Activated naive CD4-positive, alpha-beta T cell treated with anti-CD3 and anti-CD28 coated beads, Interleukin-2, amount 10 ng/mL, durations not matched to agents 7 days and 5 days (primary cell): ENCODE results near the gene MLXIPL.
A peak's percentile ranks its signal among the peaks of the same experiment; 100 is the strongest.
"Not testable (repeated sequence)": the region's sequence is repeated elsewhere in the genome, so short reads cannot be mapped to it uniquely, and the experiment has no call there.

Source experiments
- CTCF ChIA-PET: fragments of 350-600 bp; sonication (Branson Sonifier 250); formaldehyde crosslinking; loops from one replicate; lab custom pipeline; 2021; ENCODE audit warnings: antibody characterized with exemption; lab: Charles Lee
- DNase-seq: peaks from one replicate; pipeline ENCODE4 v3.0.0-alpha.2; 2020
- H3K27ac Mint-ChIP-seq: one replicate; pipeline ENCODE4 v1.8.0; 2021; ENCODE audit warnings: mild to moderate bottlenecking, moderate library complexity, mixed read lengths
- H3K27me3 Mint-ChIP-seq: one replicate; pipeline ENCODE4 v1.8.0; 2021; ENCODE audit warnings: mild to moderate bottlenecking, mixed read lengths
- H3K36me3 Mint-ChIP-seq: one replicate; pipeline ENCODE4 v1.8.0; 2021; ENCODE audit warnings: mixed read lengths
- H3K4me1 Mint-ChIP-seq: one replicate; pipeline ENCODE4 v1.8.0; 2021; ENCODE audit warnings: mixed read lengths
- H3K4me3 Mint-ChIP-seq: one replicate; pipeline ENCODE4 v1.8.0; 2021; ENCODE audit warnings: mild to moderate bottlenecking, moderate library complexity, mixed read lengths
- H3K9me3 Mint-ChIP-seq: one replicate; pipeline ENCODE4 v1.8.0; 2021; ENCODE audit warnings: mixed read lengths

The MLXIPL gene, protein sequence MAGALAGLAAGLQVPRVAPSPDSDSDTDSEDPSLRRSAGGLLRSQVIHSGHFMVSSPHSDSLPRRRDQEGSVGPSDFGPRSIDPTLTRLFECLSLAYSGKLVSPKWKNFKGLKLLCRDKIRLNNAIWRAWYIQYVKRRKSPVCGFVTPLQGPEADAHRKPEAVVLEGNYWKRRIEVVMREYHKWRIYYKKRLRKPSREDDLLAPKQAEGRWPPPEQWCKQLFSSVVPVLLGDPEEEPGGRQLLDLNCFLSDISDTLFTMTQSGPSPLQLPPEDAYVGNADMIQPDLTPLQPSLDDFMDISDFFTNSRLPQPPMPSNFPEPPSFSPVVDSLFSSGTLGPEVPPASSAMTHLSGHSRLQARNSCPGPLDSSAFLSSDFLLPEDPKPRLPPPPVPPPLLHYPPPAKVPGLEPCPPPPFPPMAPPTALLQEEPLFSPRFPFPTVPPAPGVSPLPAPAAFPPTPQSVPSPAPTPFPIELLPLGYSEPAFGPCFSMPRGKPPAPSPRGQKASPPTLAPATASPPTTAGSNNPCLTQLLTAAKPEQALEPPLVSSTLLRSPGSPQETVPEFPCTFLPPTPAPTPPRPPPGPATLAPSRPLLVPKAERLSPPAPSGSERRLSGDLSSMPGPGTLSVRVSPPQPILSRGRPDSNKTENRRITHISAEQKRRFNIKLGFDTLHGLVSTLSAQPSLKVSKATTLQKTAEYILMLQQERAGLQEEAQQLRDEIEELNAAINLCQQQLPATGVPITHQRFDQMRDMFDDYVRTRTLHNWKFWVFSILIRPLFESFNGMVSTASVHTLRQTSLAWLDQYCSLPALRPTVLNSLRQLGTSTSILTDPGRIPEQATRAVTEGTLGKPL

DNA sequence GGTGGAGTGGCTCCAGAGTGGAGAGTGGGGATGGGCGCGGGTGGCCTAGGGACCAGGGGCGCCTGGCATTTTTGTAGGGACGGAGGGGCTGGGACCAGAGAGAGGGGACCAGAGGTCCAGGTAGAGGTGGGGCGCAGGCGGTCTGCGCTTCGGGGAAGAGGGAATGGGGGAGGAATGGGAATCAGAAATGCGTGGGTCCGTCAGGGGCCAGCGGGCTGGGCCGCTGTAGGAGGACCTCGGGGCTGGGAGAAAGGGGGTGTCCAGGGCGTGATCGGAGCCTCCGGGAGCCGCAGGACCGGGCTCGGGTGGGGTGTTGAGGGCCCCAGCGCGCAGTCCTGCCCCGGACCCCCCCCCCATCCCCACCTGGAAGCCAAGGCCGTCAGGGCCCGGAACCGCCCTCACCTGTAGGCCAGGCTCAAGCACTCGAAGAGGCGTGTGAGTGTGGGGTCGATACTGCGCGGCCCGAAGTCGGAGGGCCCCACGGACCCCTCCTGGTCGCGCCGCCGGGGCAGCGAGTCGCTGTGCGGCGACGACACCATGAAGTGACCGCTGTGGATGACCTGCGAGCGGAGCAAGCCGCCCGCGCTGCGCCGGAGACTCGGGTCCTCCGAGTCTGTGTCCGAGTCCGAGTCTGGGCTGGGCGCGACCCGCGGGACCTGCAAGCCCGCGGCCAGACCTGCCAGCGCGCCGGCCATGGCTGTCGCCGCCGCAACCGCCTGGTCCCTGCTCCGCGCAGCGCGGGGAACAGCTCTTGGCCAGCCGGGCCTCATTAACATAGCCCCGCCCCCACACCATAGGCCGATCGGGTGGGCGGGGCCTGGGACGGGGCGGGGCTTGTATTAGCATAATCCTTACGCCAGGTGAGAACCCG, at the start of gene MLXIPL:
Gene MLXIPL, minus strand, starts transcription at position 725 of the 871 bp plus-strand sequence. Its CDS starts 30 bp downstream, at position 695.
- H3K4me3 Mint-ChIP-seq = no peak within 1 kb of the TSS
- peaks cover 95% of the 10 kb centered on the region for H3K27me3 Mint-ChIP-seq
- H3K27ac Mint-ChIP-seq = no peak within 1 kb of the TSS
- DNase-seq = peak; percentile 75
- no peaks in the 10 kb centered on the region for H3K36me3 Mint-ChIP-seq
- CTCF ChIA-PET = interaction anchor here (1.1 to 1.8 kb wide), 3 partner anchors 16 to 111 kb away, joined by 3 to 4 read pairs (median 3); no protein-coding TSS in a partner anchor
- peaks cover 4% of the 10 kb centered on the region for H3K4me1 Mint-ChIP-seq
- no peaks in the 10 kb centered on the region for H3K9me3 Mint-ChIP-seq

DNA sequence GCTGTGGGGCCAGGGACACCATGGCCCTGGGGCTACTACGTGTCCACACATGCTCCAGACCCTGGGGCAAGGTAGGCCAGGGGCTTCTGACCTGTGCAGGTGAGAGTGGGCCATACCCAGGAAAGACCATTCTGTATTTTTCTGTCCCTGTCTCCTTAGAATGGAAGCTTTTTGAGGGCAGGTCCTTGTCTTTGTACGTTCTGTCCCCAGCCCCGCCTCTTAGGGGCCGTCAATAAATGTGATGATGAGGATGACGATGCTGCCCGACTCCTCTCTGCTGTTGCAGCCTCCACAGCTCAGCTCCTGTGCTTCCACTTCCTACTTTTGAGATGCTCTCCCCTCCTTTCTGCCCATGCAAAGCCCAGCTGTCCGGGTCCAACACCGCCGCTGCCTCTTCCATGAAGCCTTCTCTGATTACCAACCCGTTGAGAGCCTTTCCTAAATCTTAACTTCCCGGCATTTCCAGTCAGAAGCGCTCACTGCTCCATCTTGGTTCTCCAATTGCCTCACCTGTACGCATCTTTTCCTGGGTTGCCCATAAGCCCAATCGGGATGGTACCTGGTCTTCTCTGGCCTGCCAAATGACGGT, 47.6 kb upstream of the MLXIPL start:
- peaks cover 9% of the 10 kb centered on the region for H3K4me1 Mint-ChIP-seq
- CTCF ChIA-PET = no interaction called here
- no peak overlapping the region for H3K4me3 Mint-ChIP-seq
- no peak overlapping the region for H3K27ac Mint-ChIP-seq
- H3K9me3 Mint-ChIP-seq = no peaks in the 10 kb centered on the region
- DNase-seq = no peak
- H3K36me3 Mint-ChIP-seq = no peaks in the 10 kb centered on the region
- peaks cover 62% of the 10 kb centered on the region for H3K27me3 Mint-ChIP-seq

DNA sequence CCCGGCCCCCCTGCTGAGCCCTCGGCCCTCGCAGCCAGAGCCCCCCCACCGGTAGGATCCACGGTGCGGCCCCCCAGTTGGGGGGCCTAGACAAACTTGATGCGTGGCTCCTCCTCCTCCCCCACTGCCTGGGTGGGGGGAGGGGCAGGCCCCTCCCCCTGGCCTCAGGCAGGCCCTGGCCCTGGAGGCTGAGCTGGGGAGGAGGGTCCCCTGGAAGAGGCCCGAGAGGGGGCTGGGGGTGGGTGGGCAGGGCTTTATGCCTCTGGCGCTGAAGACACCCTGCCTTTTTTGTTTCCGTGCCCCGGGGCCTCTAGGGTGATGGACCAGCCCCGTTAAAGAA, 47.0 kb upstream of the MLXIPL start:
- Mint-ChIP-seq H3K4me3 (no peak overlapping the region), H3K27me3 (peaks cover 65% of the 10 kb centered on the region), H3K27ac (no peak overlapping the region), H3K36me3 (no peaks in the 10 kb centered on the region), H3K4me1 (peaks cover 9% of the 10 kb centered on the region), H3K9me3 (no peaks in the 10 kb centered on the region)
- no peak for DNase-seq
- CTCF ChIA-PET = interaction anchor here (0.7 kb wide), 1 partner anchor 62 kb away, joined by 4 read pairs; no protein-coding TSS in a partner anchor

DNA sequence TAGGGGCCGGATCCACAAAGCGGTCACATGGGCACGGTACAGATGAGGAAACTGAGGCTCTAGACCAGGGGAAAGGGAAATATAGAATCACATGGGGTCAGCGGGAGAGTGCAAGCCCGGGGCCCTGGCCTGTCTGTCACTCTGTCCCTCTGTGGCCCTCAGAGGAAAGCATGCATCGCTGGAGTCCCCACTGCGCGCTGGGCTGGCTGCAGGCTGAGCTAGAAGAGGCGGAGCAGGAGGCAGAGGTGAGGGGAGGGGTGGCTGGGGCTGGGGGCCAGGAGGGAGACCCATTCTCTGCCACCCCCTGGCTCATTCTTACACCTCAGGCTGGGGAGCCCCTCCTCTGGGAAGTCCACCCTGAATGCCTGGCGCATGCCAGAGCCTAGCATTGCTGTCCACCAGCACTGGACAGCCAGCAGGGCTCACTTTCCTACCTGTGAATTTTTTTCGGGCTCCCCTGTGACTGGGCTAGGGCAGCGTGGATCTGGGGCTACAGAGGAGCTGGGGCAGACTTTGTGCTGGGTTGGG, 45.6 kb upstream of the MLXIPL start:
- H3K27ac Mint-ChIP-seq = no peak overlapping the region
- no peak for DNase-seq
- peaks cover 75% of the 10 kb centered on the region for H3K27me3 Mint-ChIP-seq
- CTCF ChIA-PET = interaction anchor here (1.4 to 2.6 kb wide), 2 partner anchors 63 to 66 kb away, joined by 4 to 6 read pairs; no protein-coding TSS in a partner anchor
- H3K36me3 Mint-ChIP-seq = no peaks in the 10 kb centered on the region
- no peak overlapping the region for H3K4me3 Mint-ChIP-seq
- H3K4me1 Mint-ChIP-seq = peaks cover 11% of the 10 kb centered on the region
- no peaks in the 10 kb centered on the region for H3K9me3 Mint-ChIP-seq

DNA sequence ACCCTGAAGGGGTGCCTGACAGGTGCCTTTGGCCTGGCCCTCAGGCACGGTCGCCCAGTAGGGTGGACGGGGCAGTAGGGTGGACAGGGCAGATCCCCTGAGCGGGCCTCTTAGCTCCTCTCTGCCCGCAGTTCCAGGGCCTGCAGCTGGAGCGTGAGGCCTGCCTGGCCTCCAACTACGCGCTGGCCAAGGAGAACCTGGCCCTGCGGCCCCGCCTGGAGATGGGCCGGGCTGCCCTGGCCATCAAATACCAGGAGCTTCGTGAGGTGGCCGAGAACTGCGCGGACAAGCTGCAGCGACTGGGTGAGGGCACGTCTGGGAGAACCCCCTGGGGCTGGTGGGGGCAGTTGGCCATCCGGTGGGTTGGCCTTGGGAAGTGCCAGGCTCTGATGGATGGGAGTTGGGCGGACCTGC, 45.0 kb upstream of the MLXIPL start:
- no peaks in the 10 kb centered on the region for H3K36me3 Mint-ChIP-seq
- CTCF ChIA-PET = interaction anchor here (1.4 to 2.6 kb wide), 2 partner anchors 62 to 65 kb away, joined by 4 to 6 read pairs; no protein-coding TSS in a partner anchor
- H3K27ac Mint-ChIP-seq = no peak overlapping the region
- no peaks in the 10 kb centered on the region for H3K9me3 Mint-ChIP-seq
- DNase-seq = no peak
- H3K4me1 Mint-ChIP-seq = peaks cover 11% of the 10 kb centered on the region
- H3K4me3 Mint-ChIP-seq = no peak overlapping the region
- H3K27me3 Mint-ChIP-seq = peaks cover 75% of the 10 kb centered on the region

DNA sequence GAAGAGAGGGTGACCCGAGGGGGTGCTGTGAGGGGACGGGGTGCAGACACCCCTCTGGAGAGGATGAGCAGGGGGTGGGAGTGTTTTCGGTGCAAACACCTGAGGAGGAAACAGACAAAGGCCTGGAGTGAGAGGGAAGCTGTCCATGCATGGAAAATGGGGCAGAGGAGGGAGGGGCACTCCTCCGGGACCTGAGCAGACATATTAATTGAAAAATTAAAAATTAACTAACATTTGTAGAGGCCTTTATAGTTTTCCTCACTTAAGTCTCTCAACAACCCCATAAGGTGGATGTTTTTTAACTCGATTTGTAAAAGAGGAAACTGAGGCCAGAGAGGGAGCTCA, 44.5 kb upstream of the MLXIPL start:
- Mint-ChIP-seq H3K27me3 (peaks cover 78% of the 10 kb centered on the region), H3K27ac (no peak overlapping the region), H3K4me3 (peak overlapping the region; percentile 73), H3K9me3 (no peaks in the 10 kb centered on the region), H3K36me3 (no peaks in the 10 kb centered on the region), H3K4me1 (peaks cover 11% of the 10 kb centered on the region)
- CTCF ChIA-PET = interaction anchor here (1.4 to 2.6 kb wide), 2 partner anchors 62 to 65 kb away, joined by 4 to 6 read pairs; no protein-coding TSS in a partner anchor
- DNase-seq = no peak

DNA sequence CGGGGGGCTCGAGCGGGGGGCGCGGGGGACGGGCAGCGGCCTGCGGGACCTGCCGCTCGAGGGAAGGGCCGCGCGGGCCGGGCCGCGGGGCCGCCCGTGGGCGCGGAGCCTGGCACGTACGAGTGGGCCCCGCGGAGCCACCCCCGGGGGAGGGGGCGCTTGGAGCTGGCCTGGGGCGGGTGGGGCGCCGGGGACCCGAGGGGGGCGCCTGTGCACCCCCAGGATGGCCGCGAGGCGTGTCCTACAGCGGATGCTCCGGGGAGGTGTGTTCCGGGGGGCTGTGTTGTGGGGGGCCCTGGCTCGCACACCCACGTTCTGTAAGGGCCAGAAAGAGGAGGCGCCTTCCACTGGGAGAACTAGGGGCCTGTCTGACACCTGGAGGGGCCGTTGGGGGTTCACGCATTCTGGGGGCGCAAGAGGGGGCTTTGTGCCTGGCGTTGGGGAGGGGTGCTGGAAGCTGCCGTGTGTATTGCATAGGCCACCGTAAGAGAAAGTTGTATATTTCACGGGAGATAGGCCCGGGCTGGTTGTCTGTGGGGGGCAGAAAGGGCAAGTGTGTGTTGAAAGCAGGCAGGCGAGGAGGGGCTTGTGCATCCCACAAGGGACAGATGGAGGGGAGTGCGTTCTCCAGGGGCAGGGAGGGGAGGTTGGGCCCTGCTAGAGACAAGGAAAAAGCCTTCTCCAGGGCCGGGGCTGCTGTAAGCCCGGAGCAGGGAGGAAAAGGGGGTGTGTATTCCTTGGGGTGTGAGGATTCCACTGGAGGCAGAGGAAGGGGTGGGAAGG, 44.0 kb upstream of the MLXIPL start:
- Mint-ChIP-seq H3K27ac (no peak overlapping the region), H3K4me3 (peak overlapping the region; percentile 73), H3K4me1 (peaks cover 11% of the 10 kb centered on the region), H3K36me3 (no peaks in the 10 kb centered on the region), H3K27me3 (peaks cover 80% of the 10 kb centered on the region), H3K9me3 (peaks cover under 1% of the 10 kb centered on the region)
- CTCF ChIA-PET = interaction anchor here (1.0 to 2.6 kb wide), 2 partner anchors 61 to 64 kb away, joined by 6 to 8 read pairs; no protein-coding TSS in a partner anchor
- peak; percentile 42 for DNase-seq

DNA sequence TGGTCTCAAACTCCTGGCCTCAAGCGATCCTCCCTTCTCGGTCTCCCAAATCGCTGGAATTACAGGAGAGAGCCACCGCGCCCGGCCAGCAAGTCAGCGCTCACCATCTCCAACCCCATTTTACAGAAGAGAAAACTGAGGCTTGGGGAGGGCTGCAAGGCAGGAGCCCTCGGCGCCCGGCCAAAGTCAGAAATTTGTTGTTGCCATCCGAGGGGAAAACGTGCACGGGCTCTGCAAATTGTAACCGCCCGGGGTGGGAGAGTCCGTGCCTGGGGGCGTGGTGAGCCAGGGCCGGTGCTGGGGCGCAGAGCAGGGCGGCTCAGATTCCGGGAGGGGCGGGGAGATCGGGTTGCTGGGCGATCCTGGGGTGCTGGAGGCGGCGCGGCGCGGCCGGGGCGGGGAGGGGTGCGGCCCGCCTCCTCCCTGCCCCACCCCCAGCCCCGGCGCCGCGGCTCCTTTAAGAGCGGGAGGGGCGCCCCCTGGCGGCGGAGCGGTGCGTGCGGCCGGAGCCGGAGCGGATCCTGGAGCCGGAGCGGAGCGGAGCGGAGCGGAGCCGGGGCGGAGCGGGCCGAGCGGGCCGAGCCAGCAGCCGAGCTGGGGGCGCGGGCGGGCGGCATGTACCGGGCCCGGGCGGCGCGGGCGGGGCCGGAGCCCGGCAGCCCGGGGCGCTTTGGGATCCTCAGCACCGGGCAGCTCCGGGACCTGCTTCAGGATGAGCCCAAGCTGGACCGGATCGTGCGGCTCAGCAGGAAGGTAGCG, 43.2 kb upstream of the MLXIPL start, which contains the start of gene VPS37D:
Gene VPS37D, plus strand, starts transcription at position 488 of the 759 bp plus-strand sequence. Its CDS starts 128 bp downstream, at position 616.
- CTCF ChIA-PET = interaction anchor here (1.0 to 2.6 kb wide), 2 partner anchors 60 to 64 kb away, joined by 6 to 8 read pairs; no protein-coding TSS in a partner anchor

DNA sequence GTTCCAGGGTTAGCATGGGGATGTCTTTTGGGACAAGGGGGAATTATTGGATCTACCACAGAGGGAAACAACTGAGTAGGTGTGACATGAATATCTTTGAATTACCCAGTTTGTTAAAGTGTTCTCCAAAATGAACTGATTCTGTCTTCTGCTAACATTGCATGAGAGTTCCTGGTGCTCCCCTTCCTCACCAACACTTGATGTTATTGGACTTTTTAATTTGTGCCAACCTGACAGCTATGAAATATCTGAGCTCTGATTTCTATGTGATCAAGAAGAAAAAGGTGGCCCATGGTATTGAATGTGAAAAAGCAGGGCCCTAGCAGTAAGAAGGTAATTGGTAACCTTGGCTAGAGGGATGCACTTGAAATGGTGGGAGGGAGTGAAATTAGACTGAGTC, 38.7 kb upstream of the MLXIPL start:
- H3K4me1 Mint-ChIP-seq = peaks cover 6% of the 10 kb centered on the region
- H3K4me3 Mint-ChIP-seq = no peak overlapping the region
- no peaks in the 10 kb centered on the region for H3K36me3 Mint-ChIP-seq
- DNase-seq = no peak
- peaks cover 6% of the 10 kb centered on the region for H3K9me3 Mint-ChIP-seq
- CTCF ChIA-PET = interaction anchor here (1.2 kb wide), 1 partner anchor 56 kb away, joined by 4 read pairs; no protein-coding TSS in a partner anchor
- H3K27me3 Mint-ChIP-seq = peaks cover 70% of the 10 kb centered on the region
- no peak overlapping the region for H3K27ac Mint-ChIP-seq

More for the DNA sequence above, 43.2 kb upstream of the MLXIPL start, which contains the start of gene VPS37D:
- H3K4me1 Mint-ChIP-seq = peaks cover 11% of the 10 kb centered on the region
- peaks cover 6% of the 10 kb centered on the region for H3K9me3 Mint-ChIP-seq
- H3K4me3 Mint-ChIP-seq = peak within 1 kb of the TSS; percentile 73
- H3K36me3 Mint-ChIP-seq = no peaks in the 10 kb centered on the region
- H3K27me3 Mint-ChIP-seq = peaks cover 86% of the 10 kb centered on the region
- DNase-seq = peak; percentile 95
- peak within 1 kb of the TSS; percentile 61 for H3K27ac Mint-ChIP-seq

DNA sequence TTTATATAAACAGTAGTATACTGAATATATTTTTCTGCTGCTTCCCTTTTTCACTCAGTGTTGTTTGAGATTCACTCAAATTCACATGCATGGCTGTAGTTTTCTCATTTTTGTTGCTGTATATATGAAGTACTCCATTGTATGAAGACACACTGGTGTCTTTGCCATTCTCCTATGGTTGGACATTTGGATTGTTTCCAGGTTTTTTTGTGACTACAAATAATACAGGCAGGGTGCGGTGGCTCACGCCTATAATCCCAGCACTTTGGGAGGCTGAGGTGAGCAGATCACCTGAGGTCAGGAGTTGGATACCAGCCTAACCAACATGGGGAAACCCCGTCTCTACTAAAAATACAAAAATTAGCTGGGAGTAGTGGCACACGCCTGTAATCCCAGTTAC, 36.3 kb upstream of the MLXIPL start:
- not testable (repeated sequence) for H3K9me3 Mint-ChIP-seq

DNA sequence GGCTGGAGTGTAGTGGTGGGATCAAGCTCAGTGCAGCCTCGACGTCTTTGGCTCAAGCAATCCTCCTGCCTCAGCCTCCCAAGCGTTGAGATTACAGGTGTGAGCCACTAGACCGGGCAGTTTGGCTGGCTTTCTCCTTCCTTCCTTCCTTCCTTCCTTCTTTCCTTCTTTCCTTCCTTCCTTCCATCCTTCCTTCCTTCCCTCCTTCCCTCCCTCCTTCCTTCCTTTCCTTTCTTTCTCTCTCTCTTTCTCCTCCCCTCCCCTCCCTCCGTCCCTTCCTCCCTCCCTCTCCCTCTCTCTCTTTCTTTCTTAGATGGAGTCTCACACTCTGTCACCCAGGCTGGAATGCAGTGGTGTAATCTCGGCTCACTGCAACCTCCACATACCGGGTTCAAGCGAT, 35.7 kb upstream of the MLXIPL start:
- CTCF ChIA-PET = no interaction called here
- Mint-ChIP-seq H3K27ac (no peak overlapping the region), H3K9me3 (peaks cover 6% of the 10 kb centered on the region), H3K4me3 (no peak overlapping the region), H3K27me3 (peaks cover 46% of the 10 kb centered on the region), H3K4me1 (no peaks in the 10 kb centered on the region), H3K36me3 (no peaks in the 10 kb centered on the region)
- DNase-seq = no peak

More for the DNA sequence above, 36.3 kb upstream of the MLXIPL start:
- H3K27ac Mint-ChIP-seq, H3K36me3 Mint-ChIP-seq, CTCF ChIA-PET, DNase-seq, H3K4me3 Mint-ChIP-seq, H3K4me1 Mint-ChIP-seq: not testable (repeated sequence)
- peaks cover 52% of the 10 kb centered on the region for H3K27me3 Mint-ChIP-seq

DNA sequence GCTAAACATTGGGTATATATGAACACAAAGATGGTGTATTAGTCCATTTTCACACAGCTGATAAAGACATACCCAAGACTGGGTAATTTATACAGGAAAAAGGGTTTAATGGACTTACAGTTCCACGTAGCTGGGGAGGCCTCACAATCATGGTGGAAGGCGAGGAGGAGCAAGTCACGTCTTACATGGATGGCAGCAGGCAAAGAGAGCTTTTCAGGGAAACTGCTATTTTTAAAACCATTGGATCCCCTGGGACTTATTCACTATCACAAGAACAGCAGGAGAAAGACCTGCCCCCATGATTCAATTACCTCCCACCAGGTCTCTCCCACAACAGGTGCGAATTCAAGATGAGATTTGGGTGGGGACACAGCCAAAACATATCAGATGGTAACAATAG, 31.0 kb upstream of the MLXIPL start:
- DNase-seq, H3K4me1 Mint-ChIP-seq, H3K36me3 Mint-ChIP-seq, CTCF ChIA-PET, H3K4me3 Mint-ChIP-seq, H3K27ac Mint-ChIP-seq, H3K9me3 Mint-ChIP-seq: not testable (repeated sequence)
- H3K27me3 Mint-ChIP-seq = peaks cover 36% of the 10 kb centered on the region
